ENCODE data around the gene SLN. TPM values are rescaled to one million over a fixed set of nuclear protein-coding genes. Genes with fewer than 3 reads are reported as not detected.

Gene SLN
- total RNA-seq, 1 donor from 2014 or later: not detected

DNA sequence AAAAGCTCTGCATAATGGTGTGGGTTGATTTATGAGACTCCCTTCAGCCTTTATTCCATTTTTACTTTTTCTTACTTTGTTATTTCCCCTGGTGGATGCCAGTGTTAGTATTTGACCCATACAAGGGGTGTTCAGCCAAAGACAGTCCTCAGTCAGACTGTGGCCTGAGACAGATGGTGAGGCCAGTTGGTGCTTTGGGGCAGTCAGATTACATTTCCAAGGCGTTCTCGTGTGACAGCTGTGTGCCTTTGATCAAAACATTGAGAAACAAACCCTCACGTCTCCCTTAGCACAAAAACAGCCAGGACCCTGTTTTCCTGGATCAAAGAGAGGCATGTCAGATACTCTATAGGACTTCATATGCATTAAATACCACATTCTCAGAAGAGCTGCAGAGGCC lies 31.3 kb upstream of the SLN start:
- TF ChIP-seq, protein P1, sequence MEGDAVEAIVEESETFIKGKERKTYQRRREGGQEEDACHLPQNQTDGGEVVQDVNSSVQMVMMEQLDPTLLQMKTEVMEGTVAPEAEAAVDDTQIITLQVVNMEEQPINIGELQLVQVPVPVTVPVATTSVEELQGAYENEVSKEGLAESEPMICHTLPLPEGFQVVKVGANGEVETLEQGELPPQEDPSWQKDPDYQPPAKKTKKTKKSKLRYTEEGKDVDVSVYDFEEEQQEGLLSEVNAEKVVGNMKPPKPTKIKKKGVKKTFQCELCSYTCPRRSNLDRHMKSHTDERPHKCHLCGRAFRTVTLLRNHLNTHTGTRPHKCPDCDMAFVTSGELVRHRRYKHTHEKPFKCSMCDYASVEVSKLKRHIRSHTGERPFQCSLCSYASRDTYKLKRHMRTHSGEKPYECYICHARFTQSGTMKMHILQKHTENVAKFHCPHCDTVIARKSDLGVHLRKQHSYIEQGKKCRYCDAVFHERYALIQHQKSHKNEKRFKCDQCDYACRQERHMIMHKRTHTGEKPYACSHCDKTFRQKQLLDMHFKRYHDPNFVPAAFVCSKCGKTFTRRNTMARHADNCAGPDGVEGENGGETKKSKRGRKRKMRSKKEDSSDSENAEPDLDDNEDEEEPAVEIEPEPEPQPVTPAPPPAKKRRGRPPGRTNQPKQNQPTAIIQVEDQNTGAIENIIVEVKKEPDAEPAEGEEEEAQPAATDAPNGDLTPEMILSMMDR (IDR thresholded peaks at IDR 0.05; ENCODE audit: unreplicated experiment): no peak
- Mint-ChIP-seq H3K4me3 (ENCODE audit: low read depth) (no peak overlapping the region), H3K9me3 (ENCODE audit: low read depth) (peaks cover 11% of the 10 kb centered on the region), H3K36me3 (ENCODE audit: insufficient read depth) (no peaks in the 10 kb centered on the region), H3K27ac (no peak overlapping the region), H3K27me3 (no peaks in the 10 kb centered on the region), H3K4me1 (ENCODE audit: low read depth) (no peaks in the 10 kb centered on the region)
- DNase-seq (ENCODE audit: low spot score, unreplicated experiment): no peak

DNA sequence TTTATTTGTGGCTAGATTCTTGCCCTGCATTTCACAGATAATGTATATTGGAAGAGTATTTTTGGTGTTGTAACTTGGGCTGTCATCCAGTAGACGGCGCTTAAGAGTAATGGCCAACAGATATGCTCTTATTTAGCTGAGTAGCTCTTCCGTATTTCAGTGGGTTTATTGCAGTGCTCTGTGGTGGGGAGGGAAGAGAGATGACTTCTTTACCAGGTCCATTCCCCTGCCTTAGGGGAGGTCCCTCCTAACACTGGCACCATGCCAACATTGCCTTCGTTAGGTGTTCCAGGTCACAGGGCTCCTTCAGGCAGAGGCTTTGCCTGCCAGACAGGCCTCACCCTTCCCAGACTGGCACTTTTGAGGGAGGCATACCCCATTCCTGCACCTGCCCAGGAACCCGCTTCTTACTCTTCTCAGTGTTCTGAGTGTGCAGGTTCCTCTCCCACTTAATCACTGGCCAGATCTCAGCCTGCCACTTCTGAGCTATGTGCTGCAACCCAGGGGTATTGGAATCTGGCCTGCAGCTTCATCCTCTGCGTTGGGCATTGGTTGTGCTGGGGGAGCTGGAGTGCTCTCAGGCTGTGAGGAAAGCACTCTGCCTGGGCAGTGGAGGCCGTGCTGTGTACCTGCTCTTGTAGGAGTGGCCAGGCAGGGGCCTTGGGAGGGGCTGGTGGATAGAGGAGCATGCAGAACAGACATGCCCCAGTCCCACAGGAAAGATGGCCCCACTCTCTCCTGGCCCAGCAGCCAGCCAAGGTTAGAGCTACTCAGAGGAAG lies 29.4 kb upstream of the SLN start:
- Mint-ChIP-seq H3K9me3 (ENCODE audit: low read depth) (peaks cover 11% of the 10 kb centered on the region), H3K27ac (no peak overlapping the region), H3K36me3 (ENCODE audit: insufficient read depth) (no peaks in the 10 kb centered on the region), H3K4me3 (ENCODE audit: low read depth) (no peak overlapping the region), H3K27me3 (no peaks in the 10 kb centered on the region), H3K4me1 (ENCODE audit: low read depth) (no peaks in the 10 kb centered on the region)
- TF ChIP-seq, protein P1 (IDR thresholded peaks at IDR 0.05; ENCODE audit: unreplicated experiment): peak; percentile 52
- DNase-seq (ENCODE audit: low spot score, unreplicated experiment): no peak

DNA sequence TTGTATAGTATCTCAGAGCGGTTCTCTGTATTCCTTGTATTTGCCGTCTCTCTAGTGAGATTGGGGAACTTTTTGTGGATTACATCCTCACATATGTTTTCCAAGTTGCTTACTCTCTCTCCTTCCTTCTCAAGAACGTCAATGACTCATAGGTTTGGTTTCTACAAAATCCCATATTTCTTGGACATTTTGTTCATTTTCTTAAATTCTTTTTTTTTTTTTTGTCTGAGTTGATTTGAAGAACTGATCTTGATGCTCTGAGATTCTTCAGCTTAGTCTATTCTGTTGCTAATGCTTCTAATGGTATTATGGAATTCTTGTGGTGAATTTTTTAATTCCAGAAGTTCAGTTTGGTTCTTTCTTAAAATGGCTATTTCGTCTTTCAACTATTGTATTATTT lies 28.4 kb upstream of the SLN start:
- H3K36me3 Mint-ChIP-seq (ENCODE audit: insufficient read depth): no peaks in the 10 kb centered on the region
- H3K4me1 Mint-ChIP-seq (ENCODE audit: low read depth): no peaks in the 10 kb centered on the region
- no peak for DNase-seq (ENCODE audit: low spot score, unreplicated experiment)
- TF ChIP-seq, protein P1 (IDR thresholded peaks at IDR 0.05; ENCODE audit: unreplicated experiment): no peak
- peaks cover 11% of the 10 kb centered on the region for H3K9me3 Mint-ChIP-seq (ENCODE audit: low read depth)
- no peak overlapping the region for H3K27ac Mint-ChIP-seq
- H3K27me3 Mint-ChIP-seq: no peaks in the 10 kb centered on the region
- no peak overlapping the region for H3K4me3 Mint-ChIP-seq (ENCODE audit: low read depth)

DNA sequence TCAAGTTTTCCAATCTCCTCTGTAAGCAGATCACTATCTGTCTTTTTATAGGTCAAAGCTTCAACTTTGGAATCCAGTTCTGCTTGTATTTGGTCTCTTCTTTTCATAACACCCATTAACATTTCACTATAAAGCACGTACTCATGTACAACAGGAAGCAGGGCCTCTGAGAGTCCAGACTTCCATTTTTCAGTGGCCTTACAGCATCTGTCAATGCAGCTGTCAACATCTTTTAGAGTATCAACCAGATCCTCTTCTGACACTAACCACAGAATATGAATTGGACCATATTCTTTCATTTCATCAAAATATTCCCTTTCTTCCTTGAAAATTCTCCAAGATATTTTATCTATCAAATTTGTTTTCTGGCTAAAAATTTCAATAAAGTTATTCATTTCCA lies 24.7 kb upstream of the SLN start:
- peaks cover 11% of the 10 kb centered on the region for H3K9me3 Mint-ChIP-seq (ENCODE audit: low read depth)

DNA sequence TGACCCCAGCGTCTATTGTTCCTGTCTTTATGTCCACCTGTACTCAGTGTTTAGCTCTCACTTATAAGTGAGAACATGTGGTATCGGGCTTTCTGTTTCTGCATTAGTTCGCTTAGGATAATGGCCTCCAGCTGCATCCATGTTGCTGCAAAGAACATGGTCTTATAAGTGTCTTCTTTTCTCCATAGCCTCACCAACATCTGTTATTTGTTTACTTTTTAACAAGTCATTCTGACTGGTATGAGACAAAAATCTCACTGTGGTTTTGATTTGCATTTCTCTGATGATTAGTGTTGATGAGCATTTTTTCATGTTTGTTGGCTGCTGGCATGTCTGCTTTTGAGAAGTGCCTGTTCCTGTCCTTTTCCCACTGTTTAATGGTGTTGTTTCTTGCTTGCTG lies 21.7 kb upstream of the SLN start:
- Mint-ChIP-seq H3K4me3 (ENCODE audit: low read depth) (no peak overlapping the region), H3K4me1 (ENCODE audit: low read depth) (no peaks in the 10 kb centered on the region), H3K27me3 (peaks cover 4% of the 10 kb centered on the region), H3K27ac (no peak overlapping the region), H3K36me3 (ENCODE audit: insufficient read depth) (no peaks in the 10 kb centered on the region), H3K9me3 (ENCODE audit: low read depth) (no peaks in the 10 kb centered on the region)
- TF ChIP-seq, protein P1 (IDR thresholded peaks at IDR 0.05; ENCODE audit: unreplicated experiment): no peak
- no peak for DNase-seq (ENCODE audit: low spot score, unreplicated experiment)

More for the DNA sequence above, 24.7 kb upstream of the SLN start:
- no peak overlapping the region for H3K27ac Mint-ChIP-seq
- no peaks in the 10 kb centered on the region for H3K4me1 Mint-ChIP-seq (ENCODE audit: low read depth)
- DNase-seq (ENCODE audit: low spot score, unreplicated experiment): no peak
- no peaks in the 10 kb centered on the region for H3K36me3 Mint-ChIP-seq (ENCODE audit: insufficient read depth)
- peaks cover 4% of the 10 kb centered on the region for H3K27me3 Mint-ChIP-seq
- H3K4me3 Mint-ChIP-seq (ENCODE audit: low read depth): no peak overlapping the region
- TF ChIP-seq, protein P1 (IDR thresholded peaks at IDR 0.05; ENCODE audit: unreplicated experiment): no peak

All from progenitor cell of endocrine pancreas (in vitro differentiated cells).